OCI-LY3 (cell line): Measurements from ENCODE around the gene S100A16.

Experiments used
- CTCF ChIP-seq: fragments of 200-600, 300-600 bp; sonication (generic); IDR thresholded peaks from 2 replicates; pipeline ENCODE4 v1.5.1; 2014; ENCODE audit warnings: antibody characterized with exemption, low read length, low read depth
- EZH2phosphoT487 ChIP-seq: fragments of 200-600 bp; shearing (Covaris generic); IDR thresholded peaks from 2 replicates; pipeline ENCODE4 v1.6.1; 2018; ENCODE audit warnings: antibody characterized with exemption, mixed run types, low read depth

GRCh38 chr1:153642161-153642560, 29.2 kb upstream of the S100A16 start:
- TF ChIP-seq CTCF: no peak
- TF ChIP-seq EZH2phosphoT487: no peak
